ENCODE data around the gene FOXQ1.

Gene FOXQ1, protein sequence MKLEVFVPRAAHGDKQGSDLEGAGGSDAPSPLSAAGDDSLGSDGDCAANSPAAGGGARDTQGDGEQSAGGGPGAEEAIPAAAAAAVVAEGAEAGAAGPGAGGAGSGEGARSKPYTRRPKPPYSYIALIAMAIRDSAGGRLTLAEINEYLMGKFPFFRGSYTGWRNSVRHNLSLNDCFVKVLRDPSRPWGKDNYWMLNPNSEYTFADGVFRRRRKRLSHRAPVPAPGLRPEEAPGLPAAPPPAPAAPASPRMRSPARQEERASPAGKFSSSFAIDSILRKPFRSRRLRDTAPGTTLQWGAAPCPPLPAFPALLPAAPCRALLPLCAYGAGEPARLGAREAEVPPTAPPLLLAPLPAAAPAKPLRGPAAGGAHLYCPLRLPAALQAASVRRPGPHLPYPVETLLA

DNA sequence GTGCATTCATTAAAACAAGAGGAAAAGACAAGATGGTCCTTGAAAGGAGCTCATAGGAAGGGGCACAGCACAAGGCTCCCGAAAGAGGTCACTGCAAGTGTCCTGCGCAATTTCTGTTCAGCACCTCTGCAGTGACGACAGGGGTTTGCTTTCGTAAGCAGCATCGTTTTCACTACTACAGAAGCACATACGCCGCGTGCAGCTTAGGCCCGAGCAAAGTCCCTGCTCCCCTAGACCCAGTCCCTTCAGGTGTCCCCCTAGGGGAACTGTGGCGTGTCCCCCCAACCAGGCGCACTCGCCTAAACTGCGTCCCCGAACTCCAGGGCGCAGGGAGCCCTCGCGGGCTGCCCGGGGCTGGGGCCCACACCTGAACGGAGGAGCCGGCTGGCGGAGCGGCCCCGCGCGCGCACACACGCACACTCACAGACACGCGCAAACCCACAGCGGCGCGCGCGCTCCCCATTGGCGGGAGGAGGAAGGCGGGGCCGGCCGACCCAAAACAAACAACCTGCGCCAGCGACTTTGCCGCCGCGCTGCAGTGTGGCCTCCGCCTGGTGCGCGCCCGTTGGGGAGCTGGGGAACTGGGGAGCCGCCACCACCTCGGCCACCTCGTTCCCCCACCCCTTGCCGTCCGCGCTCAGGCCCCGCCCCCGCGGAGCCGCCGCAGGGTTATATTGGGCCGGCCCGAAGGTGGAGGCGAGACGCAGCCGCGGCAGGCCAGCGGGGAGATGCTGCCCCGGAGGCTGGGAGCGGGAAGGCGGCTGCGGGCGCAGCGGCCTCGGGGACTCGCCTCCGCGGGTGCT, at the start of gene FOXQ1:
TSS of gene FOXQ1 (plus strand) at position 699 of the 803 bp plus-strand sequence. CDS start 607 bp downstream, outside the sequence.
- no peak for DNase-seq (ENCODE audit: low read depth)

DNA sequence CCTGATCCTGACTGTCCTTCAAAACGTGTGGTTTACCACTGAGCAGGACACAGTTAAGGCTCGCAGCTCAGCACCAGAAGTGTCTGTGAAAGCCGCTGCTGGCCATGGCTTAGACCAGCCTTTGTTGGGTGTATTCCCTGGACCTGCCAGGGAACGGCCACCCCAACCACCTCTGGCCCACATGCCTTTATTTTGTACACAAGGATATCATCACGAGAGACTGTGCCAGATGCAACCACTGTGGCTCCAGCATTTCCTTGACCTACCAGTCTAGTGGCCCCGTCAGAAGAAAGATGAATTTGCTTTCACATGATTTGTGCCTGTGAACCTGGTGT, 49.2 kb upstream of the FOXQ1 start:
- DNase-seq (ENCODE audit: low read depth), result no peak

DNA sequence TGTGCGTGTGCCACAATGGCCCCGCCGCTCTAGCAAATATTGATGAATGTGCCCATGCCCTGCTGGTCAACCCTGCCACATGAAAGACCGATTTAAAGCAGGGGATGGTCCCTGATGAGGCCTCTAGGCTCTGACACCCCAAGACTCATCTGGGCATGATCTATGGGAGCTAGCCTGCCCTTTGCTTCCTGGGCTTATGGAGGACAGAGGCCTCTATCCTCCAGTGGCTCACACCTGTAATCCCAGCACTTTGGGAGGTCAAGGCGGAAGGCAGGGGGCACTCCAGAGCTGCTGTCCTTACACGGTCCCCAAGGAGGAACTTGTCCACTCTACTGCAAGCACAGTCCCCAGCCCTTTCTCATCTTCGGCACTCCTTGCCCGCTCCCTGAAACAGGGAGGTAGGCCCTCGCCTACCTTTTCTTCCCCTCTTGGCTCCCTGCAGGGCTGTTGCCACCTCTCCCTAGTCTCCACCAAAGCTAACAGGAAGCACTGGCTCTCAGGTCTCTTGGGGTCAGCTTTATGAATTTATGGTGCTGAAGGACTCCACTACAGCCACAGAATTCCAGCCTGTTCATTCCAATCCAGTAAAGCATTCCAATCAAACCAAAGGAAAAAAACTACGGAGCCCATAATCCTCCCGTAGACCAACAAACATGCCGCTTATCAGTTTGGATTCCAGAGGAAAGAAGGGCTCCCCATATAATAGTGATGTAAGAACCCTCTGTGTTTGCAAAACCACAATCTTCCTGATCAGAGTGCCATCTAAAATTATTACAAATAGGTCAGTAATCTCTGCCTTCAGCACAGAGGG, 48.7 kb upstream of the FOXQ1 start:
- DNase-seq (ENCODE audit: low read depth), result no peak

DNA sequence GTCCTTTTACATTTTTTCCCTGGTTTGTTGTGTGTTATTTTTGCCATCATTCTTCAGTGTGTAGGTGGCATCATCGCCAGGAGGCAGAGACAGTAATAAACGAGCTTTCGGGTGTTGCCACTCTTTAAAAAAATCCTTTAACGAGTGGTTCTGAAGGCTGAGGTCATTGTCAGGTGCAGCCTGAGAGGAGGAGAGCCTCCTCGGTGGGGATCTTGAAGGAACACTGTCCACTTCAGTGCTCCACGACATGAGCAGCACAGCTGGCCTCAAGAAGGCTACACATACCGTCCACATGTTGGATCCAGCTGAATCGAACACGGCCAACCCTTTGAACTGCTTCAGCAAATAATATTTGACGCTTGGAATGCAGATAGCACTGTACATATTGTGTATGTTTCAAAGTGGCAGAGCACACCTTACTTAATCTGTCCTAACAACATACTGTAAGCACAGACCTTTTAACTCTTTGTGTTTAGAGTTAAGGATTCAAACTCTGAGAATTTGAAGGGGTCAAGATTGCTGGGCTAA, 48.0 kb upstream of the FOXQ1 start:
- no peak for DNase-seq (ENCODE audit: low read depth)

DNA sequence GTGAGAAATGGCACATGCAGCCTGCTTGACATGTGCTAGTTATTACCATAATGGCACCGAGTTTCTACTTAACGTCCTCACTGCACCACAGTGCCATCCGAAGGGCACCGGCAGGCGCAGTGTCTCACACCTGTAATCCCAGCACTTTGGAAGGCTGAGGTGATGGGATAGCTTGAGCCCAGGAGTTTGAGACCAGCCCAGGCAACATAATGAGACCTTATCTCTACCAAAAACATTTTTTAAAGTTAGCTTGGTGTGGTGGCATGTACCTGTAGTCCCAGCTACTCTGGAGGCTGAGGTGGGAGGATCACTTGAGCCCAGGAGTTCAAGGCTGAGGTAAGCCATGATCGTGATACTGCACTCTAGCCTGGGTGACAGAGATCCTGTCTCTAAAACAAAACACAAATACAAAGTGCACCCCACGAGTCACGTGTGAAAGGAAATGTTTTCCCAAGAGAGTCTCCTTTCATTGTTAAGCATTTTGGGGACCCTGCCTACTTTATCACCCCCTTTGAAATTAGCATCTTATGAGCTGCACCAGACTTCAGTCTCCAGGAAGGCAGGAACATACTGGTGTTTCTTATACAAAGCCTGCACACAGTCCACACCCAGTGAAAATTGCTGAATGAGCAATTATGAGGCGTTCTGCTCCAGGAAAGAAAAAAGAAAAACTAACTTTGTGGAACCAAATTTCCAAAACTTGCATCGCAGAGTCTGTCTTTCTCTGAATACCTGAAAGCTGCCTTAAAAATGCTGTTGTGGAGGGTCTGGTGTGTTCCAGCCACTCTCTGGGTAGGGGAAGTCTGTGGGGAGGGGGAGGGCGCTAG, 47.1 kb upstream of the FOXQ1 start:
- no peak for DNase-seq (ENCODE audit: low read depth)

DNA sequence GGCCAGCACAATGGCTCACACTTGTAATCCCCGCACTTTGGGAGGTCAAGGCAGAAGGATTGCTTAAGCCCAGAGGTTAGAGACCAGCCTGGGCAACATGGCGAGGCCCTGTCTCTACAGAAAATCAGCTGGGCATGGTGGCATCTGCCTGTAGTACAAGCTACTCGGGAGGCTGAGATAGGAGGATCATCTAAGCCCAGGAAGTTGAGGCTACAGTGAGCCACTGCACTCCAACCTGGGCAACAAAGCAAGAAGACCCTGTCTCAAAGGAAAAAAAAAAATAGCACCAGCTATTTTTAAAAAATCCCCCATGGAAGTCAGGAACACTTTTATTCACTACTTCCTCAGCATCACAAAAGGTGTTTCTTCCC, 45.2 kb upstream of the FOXQ1 start:
- no peak for DNase-seq (ENCODE audit: low read depth)

DNA sequence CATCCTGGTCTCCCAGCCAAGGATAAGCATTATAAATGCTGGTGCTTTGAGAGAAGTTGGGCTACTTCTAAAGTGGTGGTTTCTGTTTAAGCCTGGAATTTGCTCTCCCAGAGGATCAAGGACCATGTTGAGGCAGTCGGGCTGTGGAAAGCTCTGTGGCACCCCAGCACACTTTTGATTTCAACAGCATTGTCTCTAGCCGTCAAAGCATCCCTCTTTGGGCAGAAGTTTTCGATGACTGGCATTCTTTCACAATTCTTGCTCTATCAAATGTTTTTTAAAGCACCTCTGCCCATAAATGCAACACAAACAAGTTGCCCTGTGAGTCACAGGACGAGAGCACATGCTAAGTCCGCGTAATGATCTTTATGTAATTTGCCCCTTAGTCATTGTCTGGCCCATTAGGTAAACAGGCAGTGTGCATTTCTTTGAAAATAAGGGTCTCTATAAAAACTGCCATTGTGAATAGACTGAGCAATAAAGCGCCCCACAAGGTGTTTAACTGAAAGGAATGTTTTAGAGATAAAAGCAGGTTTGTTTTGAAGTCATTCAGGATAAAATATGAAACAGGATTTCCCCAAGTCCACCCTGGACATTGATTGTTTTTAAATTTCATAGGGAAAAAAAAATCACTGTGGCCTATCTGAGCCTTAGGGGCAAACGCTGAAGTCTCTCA, 44.7 kb upstream of the FOXQ1 start:
- no peak for DNase-seq (ENCODE audit: low read depth)

DNA sequence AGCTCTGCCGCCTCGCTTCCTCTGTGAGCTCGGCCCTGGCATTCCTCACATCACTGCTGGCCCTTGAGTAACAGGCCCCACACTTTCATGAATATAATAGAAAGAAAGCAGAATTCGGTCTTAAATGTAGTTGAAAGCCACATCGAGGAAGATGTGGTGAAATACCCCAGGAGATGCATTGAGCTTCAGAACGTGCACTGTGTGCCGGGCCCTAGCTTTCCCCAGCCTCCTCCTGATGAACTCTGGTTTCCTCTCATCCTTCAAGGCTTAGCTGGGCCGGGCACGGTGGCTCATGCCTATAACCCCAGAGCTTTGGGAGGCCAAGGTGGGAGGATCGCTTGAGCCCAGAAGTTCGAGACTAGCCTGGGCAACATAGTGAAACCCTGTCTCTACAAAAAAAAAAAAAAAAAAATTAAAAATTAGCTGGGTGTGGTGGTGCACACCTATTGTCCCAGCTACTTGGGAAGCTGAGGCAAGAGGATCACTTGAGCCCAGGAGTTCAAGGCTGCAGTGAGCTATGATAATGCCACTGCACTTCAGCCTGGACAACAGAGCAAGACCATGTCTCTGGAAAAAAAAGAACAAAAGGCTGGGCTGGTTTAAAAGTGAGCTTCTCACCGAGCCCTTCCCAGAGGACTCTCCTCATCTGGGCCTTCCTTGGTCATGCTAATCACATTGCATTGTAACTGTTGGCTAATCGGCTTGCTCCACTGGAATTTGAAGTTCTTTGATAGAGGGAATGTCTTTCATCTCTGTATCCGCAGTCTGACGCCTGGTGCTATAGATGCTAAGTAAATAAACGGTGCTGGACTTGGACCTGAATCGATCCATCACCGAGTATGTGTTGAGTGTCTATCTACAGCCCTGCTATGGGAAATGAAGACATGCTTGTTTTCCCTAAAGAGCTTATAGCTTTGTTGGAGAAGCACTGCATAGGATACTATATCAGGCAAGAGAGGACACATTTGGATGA, 43.8 kb upstream of the FOXQ1 start:
- no peak for DNase-seq (ENCODE audit: low read depth)

DNA sequence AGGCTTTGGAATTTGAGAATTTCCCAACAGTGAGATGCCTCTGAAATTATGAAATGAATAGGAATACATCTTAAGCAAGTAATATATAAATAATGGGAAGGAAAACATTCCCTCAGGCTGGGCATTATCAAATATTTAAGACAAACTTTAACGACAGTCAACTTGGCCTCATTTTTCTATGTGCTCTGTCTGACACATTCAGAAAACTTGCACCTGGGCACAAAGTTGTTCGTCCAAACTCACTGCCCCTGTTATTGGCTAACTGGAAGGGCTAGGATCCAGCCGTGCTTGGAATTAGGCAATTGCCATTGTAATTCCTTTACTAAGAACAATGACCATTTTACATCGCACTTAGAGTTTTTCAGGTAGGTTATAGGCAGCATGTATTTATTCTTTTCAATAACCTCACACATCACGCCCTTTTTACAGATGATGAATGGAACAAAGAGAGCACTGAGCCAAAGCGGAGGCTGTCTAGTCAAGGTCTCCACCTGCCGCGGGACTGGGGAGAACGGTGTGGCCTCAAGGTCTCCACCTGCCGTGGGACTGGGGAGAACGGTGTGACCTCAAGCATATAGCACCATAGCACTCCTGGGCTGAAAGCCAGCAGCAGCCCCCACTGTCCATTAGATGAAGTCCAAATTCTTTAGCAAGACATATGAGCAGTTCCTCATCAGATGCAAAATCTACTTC, 40.7 kb upstream of the FOXQ1 start:
- no peak for DNase-seq (ENCODE audit: low read depth)

DNA sequence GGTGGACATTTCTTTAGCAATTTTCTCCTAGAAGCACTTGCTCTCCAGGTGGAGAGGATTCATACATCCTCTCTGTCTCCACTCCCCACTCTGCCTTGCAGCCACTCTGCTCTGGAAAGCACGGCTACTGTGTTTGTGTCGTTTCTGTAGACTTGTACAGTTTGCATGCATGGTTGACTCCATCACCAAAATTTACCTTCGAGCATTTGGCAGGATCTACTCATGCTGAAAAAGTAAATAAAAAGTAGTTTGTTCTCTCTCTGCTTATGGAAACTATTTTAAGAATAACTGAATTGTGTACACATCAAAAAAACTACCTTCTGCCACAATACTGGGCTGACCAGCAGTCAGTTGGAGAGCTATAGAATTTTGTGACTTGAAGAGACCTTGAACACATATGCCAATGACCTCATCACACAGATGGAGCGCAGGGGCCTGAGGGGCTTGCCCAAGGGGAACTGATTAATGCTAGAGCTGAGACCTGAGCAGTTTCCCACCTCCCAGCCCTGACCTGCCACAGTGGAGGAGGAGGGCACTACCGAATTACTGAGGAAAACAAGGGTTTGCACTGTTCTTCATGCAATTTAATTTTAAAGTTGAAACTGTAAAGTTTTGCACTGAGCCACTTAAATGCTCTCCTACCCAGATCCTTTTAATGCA, 33.7 kb upstream of the FOXQ1 start:
- DNase-seq (ENCODE audit: low read depth), result no peak

DNA sequence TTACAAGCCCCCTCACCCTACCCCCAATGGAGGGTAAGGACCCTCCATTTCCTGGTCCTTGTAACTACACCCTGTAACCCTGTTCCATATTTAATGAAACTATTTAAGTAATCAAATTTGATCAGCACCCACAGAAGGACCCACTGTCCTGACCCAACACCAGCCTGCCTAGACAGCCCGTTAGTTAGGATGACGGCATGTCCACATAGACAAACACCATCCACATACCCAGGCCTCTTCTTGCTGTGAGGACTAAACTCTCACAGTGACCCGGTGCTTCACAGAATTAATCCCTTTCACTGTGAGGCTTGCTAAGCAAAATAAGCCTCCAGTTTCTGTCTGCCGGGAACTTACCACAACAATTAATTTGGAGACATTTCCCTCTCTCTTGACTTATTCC, 32.8 kb upstream of the FOXQ1 start:
- no peak for DNase-seq (ENCODE audit: low read depth)

DNA sequence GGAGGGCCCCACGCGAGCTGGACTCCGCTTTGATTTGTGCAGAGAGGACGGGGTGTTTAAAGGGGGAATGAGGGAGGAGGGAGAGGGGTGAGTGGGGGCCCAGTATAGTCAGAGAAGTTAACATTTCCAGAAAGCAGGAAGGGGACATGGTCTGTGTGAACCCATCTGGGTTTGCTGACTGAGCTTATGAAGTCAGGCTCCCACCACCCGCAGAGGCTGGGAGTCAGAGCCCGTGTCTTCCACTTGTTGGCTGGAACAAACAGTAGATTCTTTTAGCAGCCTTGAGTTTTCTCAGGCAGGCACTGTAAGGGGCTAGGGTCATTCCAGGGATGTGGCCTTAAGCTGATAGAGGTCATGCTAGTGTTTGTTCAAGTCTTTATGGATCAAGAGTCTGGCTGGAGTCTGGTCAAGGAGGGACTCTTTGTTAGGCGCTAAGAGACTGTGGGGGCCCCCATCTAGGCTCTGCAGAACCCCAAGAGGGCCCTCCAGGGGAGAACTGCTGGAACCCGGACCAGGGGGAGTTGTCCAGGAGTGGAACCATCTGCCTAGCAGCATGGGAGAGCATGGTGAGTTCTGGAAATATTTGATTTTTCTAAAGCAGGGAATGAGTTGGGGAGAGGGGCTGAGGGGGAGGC, 31.1 kb upstream of the FOXQ1 start:
- DNase-seq (ENCODE audit: low read depth), result no peak

DNA sequence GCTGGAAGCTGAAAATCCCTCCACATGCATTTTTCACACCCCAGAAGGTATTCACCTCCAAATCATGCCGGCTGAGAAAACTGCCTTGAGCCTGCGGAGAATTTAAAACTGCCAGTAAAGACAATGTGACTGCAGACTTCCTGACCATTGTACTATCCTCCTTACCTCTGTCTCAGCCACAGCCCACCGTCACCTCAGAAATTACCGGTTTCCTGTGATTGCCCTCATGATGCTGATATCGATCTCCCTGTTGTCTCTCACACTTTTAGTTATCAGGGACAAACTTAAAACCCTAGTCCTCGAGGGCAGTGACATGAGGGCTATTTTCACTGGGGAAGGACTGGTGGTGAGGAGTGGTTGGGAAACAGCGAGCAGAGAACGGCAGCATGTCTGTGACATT, 30.2 kb upstream of the FOXQ1 start:
- no peak for DNase-seq (ENCODE audit: low read depth)

DNA sequence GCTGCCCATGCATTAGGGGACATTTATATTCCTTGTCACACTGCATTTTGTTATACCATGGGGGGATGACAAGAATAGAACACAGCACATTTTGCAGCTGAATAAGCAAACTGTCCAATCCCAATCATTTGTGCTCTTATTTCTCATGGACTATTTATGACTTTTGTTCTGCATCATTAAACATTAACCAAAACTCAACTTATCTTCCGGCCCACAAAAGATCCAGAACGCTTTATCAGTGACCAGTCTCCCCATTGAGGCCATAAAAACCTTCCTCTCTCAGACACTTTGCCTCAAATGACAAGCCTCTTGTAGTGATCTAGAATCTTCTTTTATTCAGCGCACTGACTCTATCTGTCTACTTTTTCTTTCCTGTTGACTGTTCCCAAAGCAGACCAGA, 28.4 kb upstream of the FOXQ1 start:
- no peak for DNase-seq (ENCODE audit: low read depth)

DNA sequence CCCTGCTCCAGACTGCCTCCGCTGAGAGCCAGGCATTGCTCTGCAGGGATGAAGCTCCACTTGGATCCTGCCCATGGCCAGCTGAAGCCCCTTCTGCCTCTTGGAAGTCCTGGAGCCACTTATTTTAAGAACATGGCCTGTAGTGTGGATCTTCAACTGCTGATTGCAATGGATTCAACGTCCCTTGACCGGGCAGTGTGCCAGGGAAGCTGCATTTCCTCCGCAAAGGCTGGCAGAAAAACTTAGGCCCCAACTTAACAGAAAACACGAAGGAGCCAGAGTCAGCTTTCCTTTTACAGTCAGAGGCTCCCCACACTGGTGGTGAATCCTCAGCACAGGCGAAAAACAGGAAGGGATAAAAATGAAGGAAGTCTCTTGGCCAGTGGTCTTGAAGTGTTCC, 26.3 kb upstream of the FOXQ1 start:
- no peak for DNase-seq (ENCODE audit: low read depth)

DNA sequence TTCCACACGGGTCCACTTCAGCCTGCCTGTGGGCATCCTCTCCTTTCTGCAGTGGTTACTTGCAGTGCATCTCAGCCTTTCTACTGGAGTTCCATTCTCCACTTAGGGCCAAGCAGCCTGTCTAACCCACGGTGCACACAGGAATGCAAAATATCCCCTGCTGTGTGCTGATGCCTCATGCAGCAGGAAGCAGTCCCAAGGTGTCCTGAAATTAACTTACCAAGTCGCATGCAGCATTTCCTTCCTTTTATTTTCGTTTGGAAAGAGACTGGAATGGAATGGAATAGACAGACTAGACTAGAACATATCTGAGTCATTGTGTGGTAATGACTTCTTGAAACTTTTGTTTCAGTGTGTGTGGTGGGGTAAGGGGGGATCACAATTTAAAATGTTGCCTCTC, 25.9 kb upstream of the FOXQ1 start:
- DNase-seq (ENCODE audit: low read depth), result no peak

DNA sequence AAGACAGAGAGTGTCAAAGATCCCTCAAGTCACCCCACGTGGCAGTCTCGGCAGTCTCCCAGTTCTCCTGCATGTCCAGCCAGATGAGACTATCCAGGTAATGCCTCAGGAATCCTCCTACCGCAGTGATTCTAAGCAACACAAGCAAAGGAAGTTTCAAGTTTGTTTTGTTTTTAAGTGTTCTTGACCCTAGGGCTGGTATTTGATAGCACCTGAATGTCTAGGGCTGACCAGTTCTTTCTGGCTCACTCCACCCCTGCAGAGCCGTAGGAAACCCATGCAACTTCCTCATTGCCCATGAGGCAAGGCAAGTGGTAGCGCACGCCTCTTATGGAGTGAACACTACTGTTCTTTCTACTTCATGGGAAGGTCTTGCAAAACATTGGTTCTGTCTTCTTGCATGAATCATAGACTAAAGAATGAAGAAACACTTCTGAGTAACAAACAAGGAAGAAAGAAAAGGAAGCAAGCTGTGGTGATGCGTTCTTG, 24.8 kb upstream of the FOXQ1 start:
- DNase-seq (ENCODE audit: low read depth), result peak; percentile 43

DNA sequence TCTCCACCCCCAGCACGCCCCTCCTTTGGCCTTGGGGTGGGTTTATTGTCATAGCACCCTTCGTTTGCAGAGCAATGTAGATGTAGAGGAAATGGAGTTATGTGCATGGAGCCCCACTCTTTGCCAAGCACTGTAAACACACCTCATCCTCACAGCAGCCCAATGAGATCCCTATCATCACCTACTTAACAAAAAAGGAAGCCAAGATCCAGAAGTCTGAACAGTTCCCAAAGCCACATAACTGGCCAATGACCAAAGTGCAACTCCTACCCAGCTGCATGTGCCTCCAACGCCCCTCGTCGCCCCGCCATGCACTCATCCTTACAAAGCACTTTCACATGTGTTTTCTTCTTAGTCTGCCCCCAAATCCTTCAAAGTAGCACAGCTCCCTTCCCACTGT, 21.8 kb upstream of the FOXQ1 start:
- no peak for DNase-seq (ENCODE audit: low read depth)
